ENCODE data around the gene PYGB. TPM values are rescaled to one million over a fixed set of nuclear protein-coding genes. Genes with fewer than 3 reads are reported as not detected.

The PYGB gene
- polyA plus RNA-seq, 3 donors = 48.4 to 59.9 (median 51.8) TPM

DNA sequence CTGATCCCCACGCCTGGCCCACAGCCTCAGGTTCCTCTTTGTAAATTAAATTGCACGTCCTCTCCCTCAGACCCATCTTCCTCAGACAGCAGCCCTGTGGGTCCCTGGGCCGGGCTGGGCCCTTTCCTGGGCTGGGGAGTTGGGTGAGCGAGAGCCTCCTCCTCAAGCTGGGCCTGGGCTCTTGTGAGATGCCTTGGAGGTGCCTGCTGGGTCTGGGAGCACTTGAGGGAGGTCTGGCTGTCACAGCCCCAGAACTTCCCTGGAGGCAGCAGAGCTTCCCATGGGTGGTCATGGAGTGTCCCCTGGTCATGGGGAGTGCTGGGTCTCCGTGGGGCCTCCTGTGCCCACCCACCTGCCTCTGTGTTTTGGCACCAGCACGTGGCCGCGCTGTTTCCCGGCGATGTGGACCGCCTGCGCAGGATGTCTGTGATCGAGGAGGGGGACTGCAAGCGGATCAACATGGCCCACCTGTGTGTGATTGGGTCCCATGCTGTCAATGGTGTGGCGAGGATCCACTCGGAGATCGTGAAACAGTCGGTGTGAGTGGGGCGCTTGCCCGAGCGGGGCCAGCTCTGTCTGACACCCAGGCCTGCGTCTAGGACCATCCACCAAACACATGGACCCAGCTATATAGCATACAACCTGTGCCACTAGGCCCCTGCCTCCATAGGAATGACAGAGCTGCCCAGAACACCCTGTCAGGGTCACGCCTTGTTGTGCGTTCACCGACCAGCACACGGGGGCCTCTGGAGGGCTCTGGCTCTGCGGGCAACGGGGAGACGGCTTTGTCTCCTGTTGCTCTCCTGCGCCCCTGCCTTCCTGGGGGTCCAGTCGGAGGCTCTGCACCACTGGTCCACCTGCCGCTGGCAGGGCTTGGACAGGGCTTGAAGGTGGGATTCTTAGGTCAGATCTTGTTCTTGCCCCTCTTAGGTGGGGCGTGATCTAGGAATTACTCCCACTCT lies 33.0 kb downstream of the PYGB start:
- no peak for DNase-seq

DNA sequence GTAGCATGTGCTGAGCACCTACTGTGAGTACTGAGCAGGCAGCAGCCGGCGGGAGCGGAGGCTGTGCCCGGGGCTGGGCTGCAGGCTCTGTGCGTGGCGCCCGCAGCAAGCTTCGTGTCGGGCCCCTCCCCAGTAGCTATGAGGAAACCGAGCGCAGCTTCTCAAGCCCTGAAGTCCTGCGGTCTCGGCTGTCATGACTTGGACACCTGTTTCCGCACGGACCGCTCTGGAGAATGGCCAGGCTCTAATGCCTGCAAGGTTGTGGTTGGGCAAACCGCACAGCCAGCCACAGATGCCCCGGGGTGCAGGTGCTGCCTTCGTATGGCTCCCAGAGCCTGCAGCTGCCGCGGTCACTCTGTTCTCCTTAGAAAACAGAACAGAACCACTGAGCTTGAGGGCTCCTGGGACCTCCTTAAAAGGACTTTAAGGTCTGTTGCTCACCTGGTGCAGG lies 33.7 kb downstream of the PYGB start:
- no peak for DNase-seq

DNA sequence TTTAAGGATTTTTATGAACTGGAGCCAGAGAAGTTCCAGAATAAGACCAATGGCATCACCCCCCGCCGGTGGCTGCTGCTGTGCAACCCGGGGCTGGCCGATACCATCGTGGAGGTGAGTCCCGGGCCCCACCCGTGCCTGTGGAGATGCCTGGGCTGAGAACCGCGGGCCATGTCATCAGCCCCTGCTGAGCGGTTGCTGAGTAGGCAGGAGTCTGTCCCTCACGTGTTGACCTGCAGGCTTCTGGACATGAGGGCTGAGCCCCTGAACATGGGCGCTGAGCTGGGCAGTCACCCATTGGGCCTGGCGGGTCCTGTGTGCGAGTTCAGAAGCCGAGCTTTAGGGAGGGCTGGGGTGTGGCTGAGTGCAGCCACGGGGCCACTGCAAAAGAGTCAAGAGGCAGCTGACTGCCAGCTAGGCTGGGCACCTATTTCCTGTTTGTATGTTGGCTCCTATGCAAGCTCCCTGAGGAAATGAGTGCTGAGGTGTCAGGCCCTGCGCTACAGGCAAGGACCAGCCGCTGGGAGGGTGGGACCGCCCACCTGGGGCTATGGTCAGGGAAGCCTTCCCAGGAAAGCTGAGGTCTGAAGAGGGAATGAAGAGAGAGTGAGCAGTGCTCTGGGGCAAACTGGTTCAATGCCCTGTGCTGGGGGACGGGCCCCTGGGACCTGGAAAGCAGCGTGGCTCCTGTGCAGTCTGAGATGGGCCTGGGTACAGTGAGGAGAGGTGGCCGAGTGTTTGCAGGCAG lies 34.3 kb downstream of the PYGB start:
- DNase-seq = no peak

DNA sequence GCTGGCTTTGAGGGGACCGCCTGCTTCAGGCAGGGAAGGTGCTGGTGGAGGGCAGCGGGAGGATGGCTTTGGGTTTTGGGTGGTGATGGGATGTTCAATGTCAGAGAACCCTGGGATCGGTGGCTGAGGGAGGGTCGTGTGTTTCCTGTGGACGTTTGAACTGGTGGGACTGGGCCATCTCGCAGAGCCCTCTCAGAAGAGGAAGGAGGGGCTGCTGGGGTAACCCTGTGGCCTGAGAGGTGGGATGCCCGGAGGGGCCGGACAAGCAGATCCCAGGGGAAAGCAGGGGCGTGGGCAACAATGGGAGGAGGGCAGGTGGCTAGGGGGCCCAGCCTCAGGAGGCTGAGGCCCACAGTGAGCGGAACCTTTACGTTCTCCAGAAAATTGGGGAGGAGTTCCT lies 34.9 kb downstream of the PYGB start:
- no peak for DNase-seq

DNA sequence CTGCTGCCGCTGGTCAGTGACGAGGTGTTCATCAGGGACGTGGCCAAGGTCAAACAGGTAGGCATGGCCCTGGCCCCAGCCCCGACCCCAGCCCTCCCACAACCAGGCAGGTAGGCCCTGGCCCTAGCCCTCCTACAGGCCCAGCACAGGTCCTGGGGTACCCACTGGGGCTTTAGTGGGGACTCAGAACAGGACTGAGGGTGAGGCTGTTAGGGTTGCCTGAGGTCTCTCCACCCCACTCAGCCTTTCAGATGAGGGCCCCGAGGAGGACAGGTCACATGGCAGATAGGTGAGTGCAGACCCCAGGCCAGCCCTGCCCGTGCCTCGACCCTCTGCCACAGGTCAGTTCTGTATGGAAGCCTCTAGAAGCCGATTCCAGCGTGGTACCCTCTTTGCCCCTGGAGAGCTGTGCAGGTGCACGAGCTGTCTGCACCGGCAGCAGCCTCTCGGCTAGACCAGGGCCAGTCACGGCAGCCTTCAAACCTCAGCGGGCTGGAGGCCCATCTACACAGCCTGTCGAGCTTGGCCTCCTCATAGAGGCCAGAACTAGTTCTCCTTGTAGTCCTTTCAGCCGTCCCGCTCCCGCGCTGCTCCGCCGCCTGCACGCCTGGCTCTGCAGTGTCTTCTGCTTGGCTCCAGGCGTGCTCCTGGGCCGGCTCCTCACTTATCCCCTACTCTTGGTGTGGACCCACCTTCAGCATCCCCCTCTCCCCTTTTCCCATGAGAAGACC lies 35.5 kb downstream of the PYGB start:
- no peak for DNase-seq

DNA sequence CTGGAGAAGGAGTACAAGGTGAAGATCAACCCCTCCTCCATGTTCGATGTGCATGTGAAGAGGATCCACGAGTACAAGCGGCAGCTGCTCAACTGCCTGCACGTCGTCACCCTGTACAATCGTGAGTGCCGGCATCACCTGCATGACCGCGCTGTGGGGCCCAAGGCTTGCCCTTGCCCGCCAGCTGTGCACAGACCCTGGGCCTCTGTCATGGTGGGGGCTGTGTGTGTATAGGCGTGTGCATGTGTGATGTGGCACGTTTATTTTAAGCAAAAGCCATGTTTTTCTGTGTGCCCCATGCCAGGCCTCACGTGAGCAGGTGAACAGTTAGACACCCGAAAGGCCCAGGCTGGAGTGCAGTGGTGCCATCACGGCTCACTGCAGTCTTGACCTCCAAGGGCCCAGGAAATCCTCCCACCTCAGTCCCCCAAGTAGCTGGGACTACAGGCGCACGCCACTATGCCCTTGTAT lies 36.3 kb downstream of the PYGB start:
- DNase-seq = no peak

DNA sequence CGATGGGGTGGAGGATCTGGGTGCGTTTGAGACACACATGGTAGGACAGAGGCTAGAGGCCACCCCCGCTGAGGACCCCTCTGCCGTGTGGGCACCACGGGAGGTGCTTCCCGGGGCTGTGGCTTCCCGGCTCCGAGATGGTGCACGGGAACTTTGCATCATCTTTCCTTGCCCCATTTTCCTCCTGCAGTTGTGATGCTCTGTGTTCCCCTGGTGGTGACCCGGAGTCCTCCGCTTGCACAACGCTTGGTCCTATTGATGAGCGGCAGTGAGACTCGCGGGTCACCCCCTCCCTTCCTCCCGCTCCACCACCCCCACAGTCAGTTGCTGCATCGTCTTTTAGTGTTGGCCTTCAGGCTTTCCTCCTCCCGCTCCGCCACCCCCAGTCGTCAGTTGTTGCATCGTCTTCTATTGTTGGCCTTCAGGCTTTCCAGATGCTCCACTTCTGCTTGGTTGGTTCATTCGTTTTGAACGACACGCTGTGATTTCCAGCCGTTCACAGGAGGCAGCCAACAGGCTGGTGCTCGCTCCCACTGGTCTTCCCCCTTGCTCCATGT lies 37.3 kb downstream of the PYGB start:
- DNase-seq = no peak

DNA sequence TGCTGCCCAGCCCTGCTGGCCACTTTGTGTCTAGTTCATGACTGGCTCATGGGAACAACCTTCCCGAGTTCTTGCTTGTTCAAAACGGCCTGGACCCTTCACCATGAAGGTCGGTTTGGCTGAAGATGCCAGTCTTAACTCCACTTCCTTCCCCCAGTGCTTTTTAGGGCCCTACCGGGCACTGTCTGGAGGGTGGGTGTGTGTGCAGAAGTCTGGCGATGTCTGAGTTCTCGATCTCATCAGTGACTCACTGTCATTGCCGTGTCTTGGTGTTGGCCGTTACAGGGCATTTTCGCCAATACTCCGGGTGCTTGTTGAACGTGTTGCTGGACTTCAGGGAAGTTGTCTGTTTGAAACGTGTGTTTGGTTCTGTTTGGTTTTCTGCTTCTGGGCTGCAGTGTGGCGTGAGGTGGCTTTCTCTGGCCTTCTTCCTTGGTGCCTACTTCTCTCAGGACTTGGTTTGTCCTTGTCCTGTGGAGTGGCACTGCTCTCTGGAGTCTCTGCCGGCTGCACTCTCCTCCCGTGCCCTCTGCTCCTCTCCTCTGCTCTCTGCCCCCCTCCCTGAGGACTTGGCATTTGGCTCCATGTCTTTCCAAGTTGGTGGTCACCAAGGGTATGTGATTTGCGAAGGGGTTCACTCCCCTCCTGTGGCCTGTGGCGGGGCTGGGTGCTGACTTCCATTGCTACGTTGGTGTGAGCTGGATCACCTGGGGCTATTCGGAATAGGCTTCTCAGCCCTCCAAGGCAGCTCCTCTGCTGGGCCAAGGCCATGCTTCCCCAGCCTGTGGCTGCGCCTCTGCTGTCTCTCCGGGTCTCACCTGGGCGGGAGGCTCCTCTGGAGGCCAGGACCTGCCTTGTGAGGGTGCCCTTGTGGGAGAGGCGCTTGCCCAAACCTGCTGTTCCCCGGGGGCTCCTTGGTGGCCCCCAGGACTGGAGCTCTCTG lies 38.2 kb downstream of the PYGB start:
- DNase-seq = no peak

DNA sequence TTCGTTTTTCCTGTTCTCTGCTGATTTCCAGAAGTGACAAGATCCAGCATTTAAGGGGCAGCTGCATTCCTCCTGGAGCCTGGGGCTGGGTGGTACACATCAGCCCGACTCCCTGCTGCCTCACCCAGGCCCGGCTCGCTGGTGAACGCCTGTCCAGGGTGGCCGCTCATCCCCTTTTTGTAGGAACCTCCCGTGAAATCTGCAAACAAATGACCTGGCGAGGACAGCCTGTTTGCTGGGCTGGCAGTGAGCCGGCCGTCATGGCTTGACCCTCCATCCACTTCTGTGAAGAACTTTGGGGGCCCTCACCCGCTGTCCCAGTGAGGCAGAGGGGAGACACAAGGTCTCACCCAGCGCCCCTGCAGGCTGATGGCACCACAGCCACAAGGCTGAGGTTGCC lies 39.0 kb downstream of the PYGB start:
- DNase-seq = no peak

DNA sequence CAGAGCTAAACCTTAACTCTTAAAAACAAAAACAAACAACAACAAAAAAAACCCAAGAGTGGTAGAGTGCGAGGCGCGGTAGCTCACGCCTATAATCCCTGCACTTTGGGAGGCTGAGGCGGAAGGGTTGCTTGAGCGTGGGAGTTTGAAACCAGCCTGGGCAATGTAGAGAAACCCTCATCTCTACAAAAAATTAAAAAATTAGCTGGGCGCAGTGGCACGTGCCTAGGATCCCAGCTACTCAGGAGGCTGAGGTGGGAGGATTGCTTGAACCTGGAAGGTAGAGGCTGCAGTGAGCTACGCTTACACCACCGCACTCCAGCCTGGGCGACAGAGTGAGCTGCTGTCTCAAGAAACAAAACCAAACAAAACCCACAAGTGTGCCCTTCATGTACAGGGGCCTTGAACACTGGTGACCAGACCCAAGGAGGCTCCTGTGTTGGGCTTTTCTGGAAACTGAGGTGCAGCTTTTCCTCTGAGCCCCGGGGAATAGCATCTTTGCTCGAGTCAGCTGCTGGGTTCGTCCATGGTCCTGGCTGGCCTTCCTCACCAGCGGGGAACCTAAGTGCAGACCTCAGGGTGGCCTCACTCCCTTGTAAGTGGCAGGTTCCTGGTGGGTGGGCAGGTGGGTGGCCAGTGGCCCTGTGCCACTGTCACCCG lies 39.9 kb downstream of the PYGB start:
- no peak for DNase-seq

DNA sequence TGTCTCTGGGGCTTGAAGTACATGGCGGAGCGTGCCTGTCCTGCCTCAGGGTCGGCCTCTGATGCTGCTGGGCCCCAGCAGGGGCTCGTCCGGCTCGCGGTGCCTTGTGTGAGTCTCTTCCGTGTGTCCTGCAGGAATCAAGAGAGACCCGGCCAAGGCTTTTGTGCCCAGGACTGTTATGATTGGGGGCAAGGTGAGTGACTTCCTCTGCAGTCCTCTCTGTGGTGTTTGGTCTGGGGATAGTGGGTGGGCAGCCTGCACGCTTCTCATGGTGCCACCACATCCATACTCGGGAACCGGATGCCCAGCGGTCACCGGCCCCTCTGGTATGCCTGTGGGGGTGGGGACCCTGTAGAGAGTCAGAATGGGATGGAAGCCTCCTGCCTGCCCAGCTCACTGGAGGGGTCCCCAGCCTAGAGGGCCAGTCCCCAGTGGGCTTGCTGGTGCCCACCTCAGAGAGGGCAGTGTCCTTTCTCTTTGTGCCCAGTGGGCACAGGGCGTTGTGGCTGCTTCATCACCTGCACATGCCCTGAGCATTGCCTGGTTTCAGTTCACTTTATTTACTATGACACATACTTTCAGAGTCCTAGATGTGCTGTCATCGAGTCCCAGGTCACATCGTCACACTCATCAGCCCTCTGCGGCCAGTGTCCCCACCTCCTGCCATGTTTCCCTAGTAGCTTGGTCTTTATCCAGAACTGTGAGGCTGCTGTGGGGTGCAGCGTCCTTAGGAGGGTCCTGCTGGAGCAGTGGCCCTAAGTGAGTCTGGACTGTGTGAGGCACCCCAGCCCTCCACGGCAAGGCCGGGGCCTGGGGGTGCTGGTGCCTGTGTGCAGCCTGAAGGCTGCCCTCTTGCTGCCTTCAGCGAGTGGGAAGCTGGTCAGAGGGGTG lies 40.7 kb downstream of the PYGB start:
- no peak for DNase-seq

DNA sequence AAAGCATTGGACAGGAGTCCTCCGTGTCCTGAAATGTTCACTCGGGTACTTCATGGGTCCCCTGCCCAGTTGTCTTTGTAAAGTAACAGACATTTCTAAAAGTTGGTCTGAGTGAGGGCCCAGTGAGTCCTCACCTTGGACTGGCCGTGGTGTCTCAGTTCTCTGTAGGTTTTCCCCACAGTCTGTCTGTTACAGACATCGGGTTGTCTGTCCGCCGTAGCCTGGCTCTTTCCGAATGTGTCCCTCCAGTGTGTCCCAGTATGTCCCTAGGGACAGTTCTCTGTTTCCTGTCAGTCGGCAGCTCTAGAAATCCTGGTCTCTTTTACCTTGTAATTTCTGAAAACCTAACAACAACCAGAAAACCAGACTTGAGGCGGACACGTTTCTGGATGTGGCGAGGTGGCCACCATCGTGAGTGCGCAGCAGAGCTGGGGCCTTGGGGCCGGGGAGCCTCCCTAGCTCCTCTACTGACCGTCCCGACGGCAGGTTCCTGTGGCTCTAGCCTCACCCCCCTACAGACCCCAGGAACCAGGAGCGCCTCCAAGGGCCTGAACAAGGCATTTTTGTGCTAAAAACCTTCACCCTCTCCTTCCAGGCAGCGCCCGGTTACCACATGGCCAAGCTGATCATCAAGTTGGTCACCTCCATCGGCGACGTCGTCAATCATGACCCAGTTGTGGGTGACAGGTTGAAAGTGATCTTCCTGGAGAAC lies 42.2 kb downstream of the PYGB start:
- DNase-seq = no peak

DNA sequence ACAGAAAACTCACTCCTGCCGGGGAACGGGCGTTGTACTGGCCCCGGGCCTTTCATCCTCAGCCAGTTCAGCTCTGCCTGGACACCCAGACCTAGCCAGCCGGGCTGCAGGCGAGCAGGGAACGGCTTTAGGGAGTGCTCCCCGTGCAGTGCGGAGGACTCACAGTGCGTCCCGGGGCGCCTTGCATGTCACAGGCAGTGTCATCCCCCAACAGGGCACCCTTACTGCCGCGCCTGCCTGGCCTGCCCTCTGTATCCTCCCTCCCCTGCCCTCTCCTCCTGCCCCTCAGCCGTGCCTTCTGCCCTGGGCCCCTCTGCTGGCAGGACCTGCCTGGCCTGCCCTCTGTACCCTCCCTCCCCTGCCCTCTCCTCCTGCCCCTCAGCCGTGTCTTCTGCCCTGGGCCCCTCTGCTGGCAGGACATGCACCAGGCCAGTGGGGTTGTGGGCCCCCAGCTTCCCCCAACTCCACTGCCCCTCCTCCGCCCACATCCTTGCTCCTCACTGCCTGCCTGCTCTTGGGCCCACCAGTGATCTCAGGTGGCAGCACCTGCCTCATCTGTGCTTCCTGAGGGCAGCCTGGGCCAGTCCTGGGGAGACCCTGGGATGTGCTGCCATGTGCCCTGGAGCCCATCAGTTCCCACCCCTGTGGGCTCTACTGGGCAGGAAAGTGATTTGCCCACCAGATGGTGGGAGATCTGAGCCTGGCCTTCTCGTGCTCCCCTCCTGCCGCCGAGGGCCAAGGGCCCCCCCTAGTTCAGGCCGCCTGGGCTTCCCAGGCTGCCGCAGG lies 43.0 kb downstream of the PYGB start:
- no peak for DNase-seq

DNA sequence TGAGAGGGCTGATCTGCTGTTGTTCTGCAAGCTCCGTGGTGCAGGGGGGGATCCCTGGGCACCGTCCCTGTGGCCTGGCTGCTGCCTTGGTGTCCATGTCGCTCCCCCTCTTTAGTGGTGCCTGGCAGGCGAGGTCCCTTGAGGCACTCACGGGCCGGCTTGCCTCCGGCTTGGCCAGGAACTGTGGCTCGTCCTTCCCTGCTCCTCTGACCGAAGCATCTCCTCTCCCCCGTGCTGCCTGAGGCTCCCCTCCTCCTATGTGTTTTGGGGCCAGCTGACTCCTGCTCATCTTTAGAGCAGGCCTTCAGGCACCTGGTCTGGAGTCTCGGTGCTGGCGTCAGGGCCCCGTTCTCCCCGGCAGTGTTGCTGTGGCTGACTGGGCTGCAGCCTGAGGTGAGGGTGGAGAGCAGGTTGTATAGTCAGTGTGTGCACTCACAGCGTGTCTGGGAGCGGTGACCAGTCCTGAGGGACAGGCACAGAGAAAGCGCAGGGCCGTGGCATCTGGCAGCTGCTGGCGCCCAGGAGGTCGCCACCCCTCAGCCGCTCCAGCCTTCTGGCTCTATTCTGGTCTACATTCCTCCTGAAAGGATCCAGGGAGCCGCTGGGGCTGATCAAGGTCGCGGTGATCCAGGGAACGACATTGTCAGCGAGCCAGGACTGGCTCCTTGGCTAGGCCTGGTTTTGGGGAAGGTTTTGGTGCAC lies 43.7 kb downstream of the PYGB start:
- no peak for DNase-seq

DNA sequence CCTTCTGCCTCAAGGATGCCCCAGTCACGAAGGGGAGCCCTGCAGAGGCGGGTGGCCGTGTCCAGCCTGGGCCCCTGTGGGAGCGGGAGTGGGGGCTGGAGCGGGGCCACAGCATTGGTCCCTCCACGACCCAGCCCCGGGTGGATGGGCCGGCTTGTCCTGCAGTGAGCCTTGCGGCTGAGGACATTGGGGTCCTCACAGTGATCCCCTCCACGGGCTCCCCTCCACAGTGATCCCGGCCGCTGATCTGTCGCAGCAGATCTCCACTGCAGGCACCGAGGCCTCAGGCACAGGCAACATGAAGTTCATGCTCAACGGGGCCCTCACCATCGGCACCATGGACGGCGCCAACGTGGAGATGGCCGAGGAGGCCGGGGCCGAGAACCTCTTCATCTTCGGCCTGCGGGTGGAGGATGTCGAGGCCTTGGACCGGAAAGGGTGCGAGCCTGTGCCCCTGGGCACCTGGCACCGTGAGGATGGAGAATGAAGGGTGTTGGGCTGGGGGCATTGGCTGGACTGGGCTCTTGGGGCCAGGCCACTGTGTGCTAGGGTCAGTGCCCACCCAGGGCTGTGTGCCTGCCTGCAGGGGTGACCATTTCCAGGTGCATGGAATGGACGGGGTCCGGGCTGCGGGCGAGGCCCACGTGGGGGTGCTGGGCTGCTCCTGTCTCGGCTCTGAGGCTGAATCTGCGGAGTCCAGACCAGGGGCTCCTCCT lies 44.4 kb downstream of the PYGB start:
- no peak for DNase-seq

DNA sequence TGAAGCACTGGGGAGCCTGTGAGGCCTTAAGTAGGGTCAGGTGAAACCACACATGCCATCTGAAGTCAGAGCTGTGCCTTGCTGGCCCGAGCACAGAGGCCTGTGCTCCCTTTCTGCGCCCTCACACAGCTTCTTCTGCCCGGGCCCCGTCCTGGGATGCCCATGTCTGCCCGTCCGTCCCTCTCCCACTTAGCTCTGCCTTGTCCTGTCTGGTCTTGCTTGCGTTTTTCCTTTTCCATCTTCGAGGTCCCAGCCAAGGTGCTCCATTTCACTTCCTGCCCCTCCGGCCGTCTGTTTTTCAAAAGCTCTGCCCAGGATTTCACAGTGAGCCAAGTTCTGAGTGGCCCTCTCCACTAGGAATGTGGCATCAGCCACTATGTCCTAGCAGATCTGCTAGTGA lies 45.6 kb downstream of the PYGB start:
- no peak for DNase-seq

Data from renal pelvis (tissue), 4 donors.